Kidney (tissue), 14 donors: ENCODE data around the gene PBX3. TPM values are rescaled to one million over a fixed set of nuclear protein-coding genes. Genes with fewer than 3 reads are reported as not detected.
"Not testable (repeated sequence)": the region's sequence is repeated elsewhere in the genome, so short reads cannot be mapped to it uniquely, and the experiment has no call there.

Experiments
- DNase-seq, 5 donors: peaks; one replicate each; pipeline ENCODE4 v3.0.0-alpha.2; 2013 to 2020
- FAIRE-seq: peaks from 2 replicates; lab custom pipeline; 2012; peaks lifted over from hg19 to GRCh38; lab: Jason Lieb, UNC
- H3K27ac ChIP-seq, 2 donors: one replicate each; pipeline ENCODE4 v1.7.0; 2013; ENCODE audit warnings: low read depth in 2 of 2, low read length in 2 of 2, inconsistent platforms in 1 of 2
- H3K27me3 ChIP-seq: one replicate; pipeline ENCODE4 v1.7.1; 2013; ENCODE audit warnings: low read length, inconsistent platforms; ENCODE audit not compliant: control insufficient read depth, insufficient read depth
- H3K36me3 ChIP-seq, 3 donors: one replicate each; pipeline versions ENCODE4 v1.7.0 to v1.7.1; 2013; ENCODE audit warnings: low read length in 3 of 3, control low read depth in 1 of 3, inconsistent platforms in 1 of 3; ENCODE audit not compliant: insufficient read depth in 3 of 3, control insufficient read depth in 2 of 3
- H3K4me1 ChIP-seq, 3 donors: one replicate each; pipeline versions ENCODE4 v1.7.0 to v1.7.1; 2013; ENCODE audit warnings: low read length in 3 of 3, inconsistent platforms in 1 of 3, low read depth in 1 of 3; ENCODE audit not compliant: control insufficient read depth in 2 of 3, insufficient read depth in 2 of 3
- H3K4me3 ChIP-seq, 3 donors: one replicate each; pipeline versions ENCODE4 v1.7.0 to v1.8.1; 2013; ENCODE audit warnings: low read length in 3 of 3, control low read depth in 1 of 3, inconsistent platforms in 1 of 3
- H3K9ac ChIP-seq, 3 donors: one replicate each; pipeline versions ENCODE4 v1.7.0 to v1.7.1; 2013; ENCODE audit warnings: low read length in 3 of 3, control low read depth in 1 of 3, inconsistent platforms in 1 of 3
- H3K9me3 ChIP-seq, 3 donors: one replicate each; pipeline versions ENCODE4 v1.7.0 to v1.7.1; 2013; ENCODE audit warnings: low read length in 3 of 3, control low read depth in 1 of 3, inconsistent platforms in 1 of 3; ENCODE audit not compliant: control insufficient read depth in 2 of 3, insufficient read depth in 1 of 3
- CTCF ChIP-seq: IDR thresholded peaks from 3 replicates; pipeline ENCODE4 v1.5.1; 2012; ENCODE audit warnings: mild to moderate bottlenecking, moderate library complexity, borderline replicate concordance; ENCODE audit not compliant: insufficient read depth; ENCODE audit errors: extremely low read depth
- intact Hi-C: fragments of 100-400 bp; cut with DNase I; formaldehyde crosslinking; loops from one replicate; pipeline ENCODE4 v1.11.1; 2022
- polyA plus RNA-seq: library from polyadenylated mRNA; stranded (reverse); fragments of 350-450 nt; fragmentation: Illumina TruSeq; extraction: RNeasy Lipid Tissue Mini Kit (QIAGEN cat#74804); gene quantifications from one replicate; pipeline ENCODE4 v1.2.3, GENCODE V29; 2014; ENCODE audit warnings: low read depth, low replicate concordance; ENCODE audit not compliant: insufficient read depth
- total RNA-seq: library from RNA; stranded (reverse); fragmentation: NEBNext Ultra II Directional; extraction: Animal tissue kit (Norgen Biotek cat#: 25700); gene quantifications from one replicate; pipeline ENCODE4 v1.2.1, GENCODE V29; 2021
- donor health status: control.
- donor health status: control.
- donor health status: control.
- donor health status: control.
- donor health status: control.
- donor health status: DM: yes; HTN: yes; CAD: no.
- donor health status: Normal renal cell carcinoma (clear cell type).

The PBX3 gene
- total and polyA plus RNA-seq, 2 donors from 2014 or later, result 10.2 to 23.6 TPM

- no peak for DNase-seq
- TF ChIP-seq CTCF, result no peak
- H3K4me1 ChIP-seq, result no peaks in the 10 kb centered on the region
Measured at GRCh38 chr9:125821078-125821477, 73.9 kb downstream of the PBX3 start.

GRCh38 chr9:125822160-125822559 lies 75.0 kb downstream of the PBX3 start:
- H3K36me3 ChIP-seq, result no peaks in the 10 kb centered on the region
- H3K9ac ChIP-seq, result no peak overlapping the region
- H3K4me1 ChIP-seq, result no peaks in the 10 kb centered on the region
- no peak overlapping the region for H3K27ac ChIP-seq
- no peak overlapping the region for H3K4me3 ChIP-seq
- no peaks in the 10 kb centered on the region for H3K9me3 ChIP-seq
- DNase-seq, result no peak
- no peaks in the 10 kb centered on the region for H3K27me3 ChIP-seq
- no peak for TF ChIP-seq CTCF
- FAIRE-seq, result no peak
- intact Hi-C loops, result no loop called here

More at GRCh38 chr9:125821078-125821477, 73.9 kb downstream of the PBX3 start:
- Histone ChIP-seq H3K4me3 (no peak overlapping the region), H3K27ac (no peak overlapping the region), H3K27me3 (no peaks in the 10 kb centered on the region), H3K9me3 (no peaks in the 10 kb centered on the region), H3K9ac (no peak overlapping the region), H3K36me3 (no peaks in the 10 kb centered on the region)
- intact Hi-C loops, result no loop called here
- no peak for FAIRE-seq

GRCh38 chr9:125822902-125823301 lies 75.7 kb downstream of the PBX3 start:
- FAIRE-seq, result no peak
- intact Hi-C loops, result no loop called here

GRCh38 chr9:125823874-125824406 lies 76.8 kb downstream of the PBX3 start:
- H3K4me1 ChIP-seq, H3K9ac ChIP-seq, H3K36me3 ChIP-seq, DNase-seq, H3K9me3 ChIP-seq, H3K27me3 ChIP-seq, intact Hi-C loops, H3K27ac ChIP-seq, FAIRE-seq: not testable (repeated sequence)
- peak overlapping the region in 2 of 3 donors; percentile 15 to 36 for H3K4me3 ChIP-seq

More at GRCh38 chr9:125822902-125823301, 75.7 kb downstream of the PBX3 start:
- H3K9ac ChIP-seq, result no peak overlapping the region
- no peak for TF ChIP-seq CTCF
- H3K4me1 ChIP-seq, result no peaks in the 10 kb centered on the region
- H3K9me3 ChIP-seq, result no peaks in the 10 kb centered on the region
- no peak overlapping the region for H3K27ac ChIP-seq
- no peaks in the 10 kb centered on the region for H3K36me3 ChIP-seq
- DNase-seq, result no peak
- no peaks in the 10 kb centered on the region for H3K27me3 ChIP-seq
- H3K4me3 ChIP-seq, result no peak overlapping the region
